GM21717 (cell line): ENCODE measurements around the gene OR6C3.
"Not testable (repeated sequence)": the region's sequence is repeated elsewhere in the genome, so short reads cannot be mapped to it uniquely, and the experiment has no call there.

Source experiments
- ATAC-seq: cut with Tn5 transposase; IDR thresholded peaks from one replicate; pipeline ENCODE4 v1.9.1; 2021; ENCODE audit warnings: mild to moderate bottlenecking, moderate library complexity; ENCODE audit not compliant: unreplicated experiment

Gene OR6C3

DNA sequence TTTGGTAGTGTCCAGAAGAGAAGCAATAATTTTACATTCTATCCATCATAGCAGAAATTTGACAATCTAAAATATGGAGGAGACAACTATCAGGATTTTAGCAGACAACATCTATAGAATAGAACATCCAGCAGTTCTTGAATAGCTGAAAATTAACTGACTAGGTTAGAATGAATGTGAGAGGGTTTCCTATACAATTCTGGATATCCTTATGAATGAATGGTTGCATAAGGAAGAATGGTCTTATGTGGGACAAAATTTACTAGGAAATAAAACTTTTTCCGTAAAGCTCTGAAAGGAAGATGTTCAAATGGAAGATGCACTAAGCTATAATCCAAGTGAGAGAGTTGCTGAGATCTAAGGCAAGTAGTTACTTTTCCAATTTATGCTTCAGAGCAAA is at the start of gene OR6C3:
Gene OR6C3 (plus strand): TSS at position 301 of the 400 bp plus-strand sequence. CDS start 955 bp downstream, outside the sequence.
- ATAC-seq: no peak

- no peak for ATAC-seq
Measured at GRCh38 chr12:55280991-55281390, 49.6 kb upstream of the OR6C3 start.

DNA sequence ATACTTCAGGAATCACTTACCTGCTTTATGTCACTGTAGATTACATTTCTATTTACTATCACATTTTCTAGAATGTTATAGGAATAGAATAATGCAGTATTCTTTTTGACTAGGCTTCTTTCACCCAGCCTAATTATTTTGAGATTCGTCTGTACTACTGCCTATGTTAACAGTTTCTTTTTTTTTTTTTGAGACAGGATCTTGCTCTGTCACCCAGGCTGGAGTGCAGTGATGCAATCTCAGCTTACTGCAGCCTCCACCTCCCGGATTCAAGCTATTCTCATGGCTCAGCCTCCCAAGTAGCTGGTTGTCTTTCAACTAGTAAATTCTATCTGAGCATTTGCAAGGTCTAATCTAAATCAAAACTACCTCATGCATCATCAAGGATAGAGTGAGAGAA is 40.5 kb upstream of the OR6C3 start:
- no peak for ATAC-seq

DNA sequence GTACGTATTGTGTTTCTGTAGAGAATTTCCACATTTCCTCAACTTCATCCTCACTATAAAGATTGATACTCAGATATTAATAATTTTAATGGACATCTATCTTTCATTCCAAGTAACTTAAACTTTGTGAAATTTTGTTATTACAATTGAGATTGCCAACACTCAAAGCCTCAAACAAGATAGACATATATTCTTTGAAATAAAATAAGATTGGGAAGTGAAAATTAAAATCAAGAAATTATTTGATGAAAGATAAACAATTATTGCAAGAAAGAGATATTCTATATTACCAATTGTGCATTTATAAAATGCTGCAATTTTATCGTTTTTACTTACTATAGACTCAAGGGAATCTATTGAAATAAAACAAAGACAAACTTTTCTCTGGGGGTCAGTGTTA is 34.1 kb upstream of the OR6C3 start, which contains the start of gene OR6C6:
Gene OR6C6 (minus strand): TSS at position 101 of the 400 bp plus-strand sequence. CDS start 1,337 bp downstream, outside the sequence.
- no peak for ATAC-seq

- no peak for ATAC-seq
Measured at GRCh38 chr12:55314043-55314442, 16.5 kb upstream of the OR6C3 start, which contains the start of gene OR6C1. Gene OR6C1 (plus strand): TSS chr12:55314343. CDS start chr12:55320600, 6,257 bp downstream.

GRCh38 chr12:55320201-55320600 is 10.3 kb upstream of the OR6C3 start:
- no peak for ATAC-seq

DNA sequence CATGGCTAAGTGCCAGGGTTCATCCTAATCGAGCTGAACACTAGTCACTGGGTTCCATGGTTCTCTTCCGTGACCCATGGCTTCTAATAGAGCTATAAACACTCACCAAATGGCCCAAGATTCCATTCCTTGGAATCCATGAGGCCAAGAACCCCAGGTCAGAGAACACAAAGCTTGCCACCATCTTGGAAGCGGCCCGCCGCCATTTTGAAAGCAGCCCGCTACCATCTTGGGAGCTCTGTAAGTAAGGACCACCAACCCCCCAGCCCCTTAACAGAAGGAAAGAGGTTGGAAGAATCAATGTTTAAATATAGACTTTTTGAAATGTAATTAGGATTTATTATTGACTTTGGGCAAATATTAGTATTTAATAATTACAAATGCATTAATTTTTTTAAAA is 4.7 kb upstream of the OR6C3 start:
- ATAC-seq: not testable (repeated sequence)

DNA sequence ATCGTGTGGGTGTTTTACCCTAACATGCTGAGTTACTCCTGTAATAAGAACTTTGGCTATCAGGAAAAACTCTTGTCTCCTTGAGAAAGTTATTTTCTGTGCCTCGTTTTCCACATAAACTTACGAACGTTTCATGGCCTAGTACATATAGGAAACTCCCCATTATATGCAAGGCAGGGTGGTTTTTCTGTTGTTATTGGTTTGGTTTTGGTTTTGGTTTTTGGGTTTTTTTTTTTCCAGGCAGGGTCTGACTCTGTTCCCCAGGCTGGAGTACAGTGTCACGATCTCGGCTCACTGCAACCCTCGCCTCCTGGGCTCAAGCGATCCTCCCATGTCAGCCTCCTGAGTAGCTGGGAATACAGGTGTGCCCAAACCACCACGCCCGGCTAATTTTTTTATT is 5.5 kb downstream of the OR6C3 start:
- no peak for ATAC-seq

DNA sequence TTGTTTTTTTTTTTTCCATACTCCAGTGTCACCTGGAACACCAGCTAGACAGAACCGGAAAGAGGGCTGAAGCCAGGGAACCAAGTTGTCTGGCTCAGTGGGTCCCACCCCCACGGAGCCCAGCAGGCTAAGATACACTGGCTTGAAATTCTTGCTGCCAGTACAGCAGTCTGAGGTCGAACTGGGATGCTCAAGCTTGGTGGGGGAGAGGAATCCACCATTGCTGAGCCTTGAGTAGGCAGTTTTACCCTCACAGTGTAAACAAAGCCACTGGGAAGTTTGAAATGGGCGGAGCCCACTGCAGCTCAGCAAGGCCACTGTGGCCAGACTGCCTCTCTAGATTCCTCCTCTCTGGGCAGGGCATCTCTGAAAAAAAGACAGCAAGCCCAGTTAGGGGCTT is 24.8 kb downstream of the OR6C3 start:
- ATAC-seq: not testable (repeated sequence)

DNA sequence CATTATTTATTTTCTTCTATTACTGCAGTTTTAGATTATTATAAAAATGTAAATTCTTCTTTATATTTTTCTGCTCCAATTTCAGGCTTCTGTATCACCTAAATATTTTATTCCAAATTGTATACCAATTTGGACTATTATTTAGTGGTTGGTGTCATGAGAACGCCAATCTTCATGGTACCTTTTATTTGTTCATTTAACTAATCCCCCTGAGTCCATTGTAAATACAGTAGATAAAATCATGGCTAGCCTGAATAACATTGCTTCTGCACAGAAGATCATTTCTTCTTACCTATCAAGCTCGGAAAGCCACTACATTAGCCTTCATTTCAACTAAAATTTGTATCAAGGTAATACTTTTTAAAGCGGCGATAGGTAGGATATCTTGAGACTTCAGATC is 32.1 kb downstream of the OR6C3 start, which contains the start of gene OR6C75:
Gene OR6C75 (plus strand): TSS at position 301 of the 400 bp plus-strand sequence. CDS start 2,136 bp downstream, outside the sequence.
- no peak for ATAC-seq

- ATAC-seq: no peak
Measured at GRCh38 chr12:55365086-55365485, 34.5 kb downstream of the OR6C3 start.

DNA sequence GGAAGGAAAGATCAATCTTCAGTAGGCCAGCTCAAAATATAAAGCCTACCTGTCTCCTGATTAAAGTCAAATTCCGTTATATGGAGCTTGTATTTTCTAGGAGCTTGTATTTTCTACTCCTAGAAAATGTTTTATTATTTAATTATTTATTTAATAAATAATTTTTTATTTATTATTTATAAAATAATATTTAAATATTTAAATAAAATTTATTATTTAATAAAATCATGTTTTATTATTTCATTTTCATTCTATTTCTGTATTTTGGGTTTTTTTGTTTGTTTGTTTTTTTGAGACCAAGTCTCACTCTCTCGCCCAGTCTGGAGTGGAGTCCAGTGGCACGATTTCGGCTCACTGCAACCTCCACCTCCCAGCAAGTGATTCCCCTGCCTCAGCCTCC is 42.0 kb downstream of the OR6C3 start:
- ATAC-seq: no peak
